ENCODE measurements around the gene FSCB. TPM values are rescaled to one million over a fixed set of nuclear protein-coding genes. Genes with fewer than 3 reads are reported as not detected.

FSCB gene
- total RNA-seq, 1 donor: under 0.01 TPM

- Histone ChIP-seq H3K4me3 (ENCODE audit: low read length) (no peak overlapping the region), H3K9me3 (ENCODE audit: low read depth, low read length) (peaks cover 3% of the 10 kb centered on the region), H3K4me1 (ENCODE audit: insufficient read depth, low read length) (no peaks in the 10 kb centered on the region), H3K27me3 (ENCODE audit: insufficient read depth, low read length) (no peaks in the 10 kb centered on the region)
Measured at GRCh38 chr14:44462381-44462780, 44.7 kb downstream of the FSCB start.

- H3K27me3 ChIP-seq (ENCODE audit: insufficient read depth, low read length): no peaks in the 10 kb centered on the region
- H3K4me1 ChIP-seq (ENCODE audit: insufficient read depth, low read length): no peaks in the 10 kb centered on the region
- no peak overlapping the region for H3K4me3 ChIP-seq (ENCODE audit: low read length)
- H3K9me3 ChIP-seq (ENCODE audit: low read depth, low read length): peaks cover 8% of the 10 kb centered on the region
Measured at GRCh38 chr14:44461811-44462210, 45.3 kb downstream of the FSCB start.
